Endothelial cell of umbilical vein (primary cell): ENCODE data around the gene RYR1. TPM values are rescaled to one million over a fixed set of nuclear protein-coding genes. Genes with fewer than 3 reads are reported as not detected.
"Not testable (repeated sequence)": the region's sequence is repeated elsewhere in the genome, so short reads cannot be mapped to it uniquely, and the experiment has no call there.

Source experiments
- BruUV-seq: library from RNA; stranded (reverse); fragments of 400-500 nt; replicated peaks from 2 replicates; lab custom pipeline; 2021; lab: Mats Ljungman, UMichigan
- CTCF ChIA-PET: fragments of 300-600, 350-600 bp; sonication (Branson Sonifier 250); formaldehyde crosslinking; loops from one replicate; lab custom pipeline; 2021; ENCODE audit warnings: antibody characterized with exemption, inconsistent platforms; lab: Charles Lee
- POLR2A ChIA-PET: fragments of 300-600, 350-600 bp; sonication (Branson Sonifier 250); formaldehyde crosslinking; loops from one replicate; lab custom pipeline; 2021; ENCODE audit warnings: antibody characterized with exemption, inconsistent platforms; lab: Charles Lee
- DNase-seq: peaks from one replicate; pipeline ENCODE4 v3.0.0-alpha.2; 2011; ENCODE audit warnings: low read depth, low spot score
- FAIRE-seq: peaks from 2 replicates; lab custom pipeline; 2011; peaks lifted over from hg19 to GRCh38; lab: Jason Lieb, UNC
- H2AFZ ChIP-seq: 2 replicates; pipeline ENCODE4 v1.6.0; 2012; ENCODE audit warnings: low read depth, low read length, control low read depth, inconsistent platforms
- H3K27ac ChIP-seq: 2 replicates; pipeline ENCODE4 v1.5.1; 2011; ENCODE audit warnings: low read depth, mild to moderate bottlenecking, control low read depth, low read length, moderate library complexity; ENCODE audit not compliant: insufficient read depth
- H3K27me3 ChIP-seq, 2 experiments: 2 replicates each; pipeline versions ENCODE4 v1.6.0 to v1.6.1; 2011; ENCODE audit warnings: low read length in 2 of 2, mixed read lengths in 1 of 2; ENCODE audit not compliant: control insufficient read depth in 2 of 2, insufficient read depth in 2 of 2
- H3K36me3 ChIP-seq, 2 experiments: 2 replicates in 1 of 2; 3 replicates in 1 of 2; pipeline ENCODE4 v1.5.1; 2011; ENCODE audit warnings: low read length in 2 of 2, mild to moderate bottlenecking in 1 of 2, moderate library complexity in 1 of 2; ENCODE audit not compliant: control insufficient read depth in 2 of 2, insufficient read depth in 2 of 2; ENCODE audit errors: extremely low read depth in 1 of 2
- H3K4me1 ChIP-seq: 3 replicates; pipeline ENCODE4 v1.5.1; 2011; ENCODE audit warnings: mild to moderate bottlenecking, low read length; ENCODE audit not compliant: control insufficient read depth, insufficient read depth; ENCODE audit errors: extremely low read depth
- H3K4me2 ChIP-seq: 2 replicates; pipeline ENCODE4 v1.6.1; 2011; ENCODE audit warnings: low read length, control low read depth, mixed read lengths; ENCODE audit not compliant: insufficient read depth
- H3K4me3 ChIP-seq, 3 experiments: fragments of 200-600 bp in 1 of 3; sonication (generic), shearing (Covaris generic) in 1 of 3; replicated peaks in 1 of 3; 2 replicates each; pipeline ENCODE4 v1.5.1; 2011 to 2016; ENCODE audit warnings: control low read depth in 3 of 3, low read length in 3 of 3, mild to moderate bottlenecking in 2 of 3, inconsistent platforms in 1 of 3, low read depth in 1 of 3, moderate library complexity in 1 of 3; ENCODE audit not compliant: insufficient read depth in 1 of 3
- H3K79me2 ChIP-seq: 2 replicates; pipeline ENCODE4 v1.6.0; 2012; ENCODE audit warnings: low read length, inconsistent platforms; ENCODE audit not compliant: control insufficient read depth, insufficient read depth
- H3K9ac ChIP-seq: replicated peaks from 2 replicates; pipeline ENCODE3; 2011; ENCODE audit warnings: low read length, control low read depth; ENCODE audit not compliant: insufficient read depth; ENCODE audit errors: extremely low read depth
- H3K9me1 ChIP-seq: replicated peaks from 3 replicates; pipeline ENCODE4 v1.6.0; 2011; ENCODE audit warnings: mild to moderate bottlenecking, low read length; ENCODE audit not compliant: control insufficient read depth, insufficient read depth; ENCODE audit errors: extremely low read depth
- H3K9me3 ChIP-seq: replicated peaks from 2 replicates; pipeline ENCODE4 v1.5.1; 2012; ENCODE audit warnings: low read length, inconsistent platforms; ENCODE audit not compliant: control insufficient read depth, insufficient read depth
- H4K20me1 ChIP-seq: replicated peaks from 2 replicates; pipeline ENCODE3; 2011; ENCODE audit warnings: mild to moderate bottlenecking, low read length; ENCODE audit not compliant: control insufficient read depth, insufficient read depth; ENCODE audit errors: extremely low read depth
- CTCF ChIP-seq, 2 donors: IDR thresholded peaks; 1 replicate in 1 of 2; 2 replicates in 1 of 2; pipeline ENCODE4 v1.5.1; 2011; ENCODE audit warnings: low read length in 2 of 2, mild to moderate bottlenecking in 2 of 2, moderate library complexity in 2 of 2, control low read depth in 1 of 2, inconsistent platforms in 1 of 2, low read depth in 1 of 2; ENCODE audit not compliant: insufficient read depth in 1 of 2; ENCODE audit errors: extremely low read depth in 1 of 2
- EZH2 ChIP-seq: IDR thresholded peaks from 2 replicates; pipeline ENCODE4 v1.6.1; 2012; ENCODE audit warnings: borderline replicate concordance, low read depth, mild to moderate bottlenecking, moderate library complexity, low read length, inconsistent platforms; ENCODE audit not compliant: severe bottlenecking
- FOS ChIP-seq: IDR thresholded peaks from 2 replicates; pipeline ENCODE4 v1.6.1; 2011; ENCODE audit warnings: mild to moderate bottlenecking, low read length, moderate library complexity, borderline replicate concordance; ENCODE audit not compliant: insufficient read depth
- JUN ChIP-seq: IDR thresholded peaks from 2 replicates; pipeline ENCODE4 v1.6.1; 2011; ENCODE audit warnings: borderline replicate concordance, low read depth; ENCODE audit not compliant: insufficient read length, insufficient read depth
- MYC ChIP-seq: IDR thresholded peaks from one replicate; pipeline ENCODE4 v1.6.1; 2011; ENCODE audit warnings: mild to moderate bottlenecking, low read depth, low read length
- POLR2AphosphoS5 ChIP-seq: IDR thresholded peaks from 2 replicates; pipeline ENCODE4 v1.6.1; 2012; ENCODE audit warnings: low read depth, mild to moderate bottlenecking, control low read depth, low read length, moderate library complexity; ENCODE audit not compliant: insufficient read depth
- dilution Hi-C: fragments of 300-500 bp; cut with MboI; formaldehyde crosslinking; loops from one replicate; pipeline ENCODE4 v1.15.0; 2019; ENCODE audit warnings: low sequenced_read_pairs; ENCODE audit not compliant: extremely low pct_ligation_motif_present
- intact Hi-C: fragments of 100-400 bp; cut with micrococcal nuclease; formaldehyde crosslinking; loops from one replicate; pipeline ENCODE4 v1.10.0; 2022
- polyA plus RNA-seq, 4 experiments: library from polyadenylated mRNA; depleted of rRNA in 3 of 4; stranded (reverse) in 3 of 4; unstranded in 1 of 4; fragments of >200 nt; gene quantifications; 2 replicates each; pipeline versions ENCODE4 v1.2.1 to v1.2.3, GENCODE V29; 2011 to 2012; ENCODE audit warnings: missing spikeins in 1 of 4
- total RNA-seq: library from RNA; stranded (reverse); gene quantifications from 2 replicates; pipeline ENCODE4 v1.2.3, GENCODE V29; 2021

Gene RYR1
- total and polyA plus RNA-seq, 2 donors (not counting 3 experiments of a cell fraction or from before 2014, with no cell fraction given): under 0.01 to 0.02 TPM

- ChIA-PET CTCF (interaction anchor here (0.6 to 1.6 kb wide), 2 partner anchors 13 to 62 kb away, joined by 3 to 4 read pairs; no protein-coding TSS in a partner anchor), POLR2A (no interaction called here)
- no peaks in the 10 kb centered on the region for H3K9me1 ChIP-seq
- no peaks in the 10 kb centered on the region for H3K79me2 ChIP-seq
- no peak overlapping the region for H3K4me3 ChIP-seq
- no peak for FAIRE-seq
- DNase-seq: no peak
- H3K27me3 ChIP-seq: no peaks in the 10 kb centered on the region
- H3K9me3 ChIP-seq: no peaks in the 10 kb centered on the region
- intact Hi-C loops: no loop called here
- dilution Hi-C loops: no loop called here
- H3K36me3 ChIP-seq: no peaks in the 10 kb centered on the region
- no peaks in the 10 kb centered on the region for H4K20me1 ChIP-seq
- no peak overlapping the region for H3K4me2 ChIP-seq
- H3K4me1 ChIP-seq: no peaks in the 10 kb centered on the region
- H3K27ac ChIP-seq: no peak overlapping the region
- no peak overlapping the region for H2AFZ ChIP-seq
- no TSS peak for BruUV-seq
- TF ChIP-seq FOS: no peak
- TF ChIP-seq JUN: no peak
- no peak overlapping the region for H3K9ac ChIP-seq
These were observed 123.2 kb downstream of the RYR1 start for GRCh38 chr19:38556521-38557174.

- Histone ChIP-seq H3K4me2 (no peak overlapping the region), H3K27me3 (no peaks in the 10 kb centered on the region), H3K79me2 (no peaks in the 10 kb centered on the region), H3K36me3 (no peaks in the 10 kb centered on the region), H3K9ac (no peak overlapping the region), H4K20me1 (no peaks in the 10 kb centered on the region), H2AFZ (no peak overlapping the region), H3K9me1 (no peaks in the 10 kb centered on the region), H3K27ac (no peak overlapping the region), H3K4me1 (no peaks in the 10 kb centered on the region), H3K9me3 (no peaks in the 10 kb centered on the region), H3K4me3 (no peak overlapping the region)
- CTCF ChIA-PET: no interaction called here
- FAIRE-seq (no peak), DNase-seq (no peak)
- TF ChIP-seq POLR2AphosphoS5 (no peak), JUN (no peak), CTCF (IDR thresholded peaks at IDR 0.05; ENCODE audit: extremely low read depth in 1 of 2, insufficient read depth in 1 of 2, low read depth in 1 of 2, low read length in 2 of 2) (no peak), EZH2 (no peak), MYC (no peak)
- BruUV-seq: no TSS peak
- dilution Hi-C loops (no loop called here), intact Hi-C loops (no loop called here)
- POLR2A ChIA-PET: no interaction called here
These were observed 123.8 kb downstream of the RYR1 start for GRCh38 chr19:38557205-38557799.

GRCh38 chr19:38558933-38559332, 125.4 kb downstream of the RYR1 start:
- H2AFZ ChIP-seq, H3K4me2 ChIP-seq, H3K9me3 ChIP-seq, H3K27ac ChIP-seq, H3K9ac ChIP-seq, H3K36me3 ChIP-seq, POLR2A ChIA-PET, DNase-seq, intact Hi-C loops, FAIRE-seq, H4K20me1 ChIP-seq, H3K9me1 ChIP-seq, H3K4me1 ChIP-seq, BruUV-seq, H3K4me3 ChIP-seq, H3K79me2 ChIP-seq, H3K27me3 ChIP-seq, dilution Hi-C loops: not testable (repeated sequence)
- CTCF ChIA-PET: interaction anchor here (1.1 kb wide), 1 partner anchor 10 kb away, joined by 3 read pairs; no protein-coding TSS in a partner anchor
